ENCODE results near the gene ITPR2.
"Not testable (repeated sequence)": the region's sequence is repeated elsewhere in the genome, so short reads cannot be mapped to it uniquely, and the experiment has no call there.

Gene ITPR2

GRCh38 chr12:26331136-26331535, 501.9 kb downstream of the ITPR2 start:
- in situ Hi-C loops (cut with MboI; ENCODE audit: low sequenced_read_pairs): no loop called here

- in situ Hi-C loops (cut with MboI; ENCODE audit: low sequenced_read_pairs): no loop called here
These were observed 504.9 kb downstream of the ITPR2 start for GRCh38 chr12:26327975-26328644.

- in situ Hi-C loops (cut with MboI; ENCODE audit: low sequenced_read_pairs): no loop called here
These were observed 509.3 kb downstream of the ITPR2 start for GRCh38 chr12:26323673-26324072.

- in situ Hi-C loops (cut with MboI; ENCODE audit: low sequenced_read_pairs): no loop called here
These were observed 513.5 kb downstream of the ITPR2 start for GRCh38 chr12:26319511-26319910.

GRCh38 chr12:26318661-26319068, 514.3 kb downstream of the ITPR2 start:
- in situ Hi-C loops (cut with MboI; ENCODE audit: low sequenced_read_pairs): no loop called here

GRCh38 chr12:26317942-26318575, 514.9 kb downstream of the ITPR2 start:
- in situ Hi-C loops (cut with MboI; ENCODE audit: low sequenced_read_pairs): no loop called here

GRCh38 chr12:26314103-26314502, 518.9 kb downstream of the ITPR2 start:
- in situ Hi-C loops (cut with MboI; ENCODE audit: low sequenced_read_pairs): not testable (repeated sequence)

GRCh38 chr12:26310489-26310888, 522.5 kb downstream of the ITPR2 start:
- in situ Hi-C loops (cut with MboI; ENCODE audit: low sequenced_read_pairs): not testable (repeated sequence)

- in situ Hi-C loops (cut with MboI; ENCODE audit: low sequenced_read_pairs): no loop called here
These were observed 523.4 kb downstream of the ITPR2 start for GRCh38 chr12:26309634-26310033.

- in situ Hi-C loops (cut with MboI; ENCODE audit: low sequenced_read_pairs): no loop called here
These were observed 528.7 kb downstream of the ITPR2 start for GRCh38 chr12:26304273-26304672.

GRCh38 chr12:26303418-26303817, 529.6 kb downstream of the ITPR2 start:
- in situ Hi-C loops (cut with MboI; ENCODE audit: low sequenced_read_pairs): no loop called here

GRCh38 chr12:26302776-26303175, 530.2 kb downstream of the ITPR2 start:
- in situ Hi-C loops (cut with MboI; ENCODE audit: low sequenced_read_pairs): no loop called here

GRCh38 chr12:26299751-26300150, 533.2 kb downstream of the ITPR2 start:
- in situ Hi-C loops (cut with MboI; ENCODE audit: low sequenced_read_pairs): no loop called here

- in situ Hi-C loops (cut with MboI; ENCODE audit: low sequenced_read_pairs): no loop called here
These were observed 534.0 kb downstream of the ITPR2 start for GRCh38 chr12:26298785-26299621.

- in situ Hi-C loops (cut with MboI; ENCODE audit: low sequenced_read_pairs): no loop called here
These were observed 535.5 kb downstream of the ITPR2 start for GRCh38 chr12:26297396-26298070.

- in situ Hi-C loops (cut with MboI; ENCODE audit: low sequenced_read_pairs): no loop called here
These were observed 538.0 kb downstream of the ITPR2 start for GRCh38 chr12:26295001-26295400.

- in situ Hi-C loops (cut with MboI; ENCODE audit: low sequenced_read_pairs): no loop called here
These were observed 539.4 kb downstream of the ITPR2 start for GRCh38 chr12:26293612-26294011.

GRCh38 chr12:26292596-26292995, 540.4 kb downstream of the ITPR2 start:
- in situ Hi-C loops (cut with MboI; ENCODE audit: low sequenced_read_pairs): no loop called here

- in situ Hi-C loops (cut with MboI; ENCODE audit: low sequenced_read_pairs): no loop called here
These were observed 542.4 kb downstream of the ITPR2 start for GRCh38 chr12:26290565-26290964.

- in situ Hi-C loops (cut with MboI; ENCODE audit: low sequenced_read_pairs): no loop called here
These were observed 545.2 kb downstream of the ITPR2 start for GRCh38 chr12:26287671-26288381.
